MM.1S (cell line): ENCODE data around the gene RASGRF2.

ENCODE experiments used
- DNase-seq: peaks from one replicate; pipeline ENCODE4 v3.0.0-alpha.2; 2015
- H2AFZ ChIP-seq: fragments of 300-600 bp; sonication (generic); 2 replicates; pipeline ENCODE4 v1.6.0; 2016; ENCODE audit warnings: antibody characterized with exemption, low read length
- H3F3A ChIP-seq: fragments of 300-600 bp; sonication (generic); 2 replicates; pipeline ENCODE4 v1.6.1; 2016; ENCODE audit warnings: mild to moderate bottlenecking, antibody characterized with exemption, low read length, moderate library complexity, mixed read lengths; ENCODE audit not compliant: insufficient read depth
- H3K27ac ChIP-seq: fragments of 300-600 bp; sonication (generic); 2 replicates; pipeline ENCODE4 v1.5.1; 2016; ENCODE audit warnings: mild to moderate bottlenecking, low read length
- H3K27me3 ChIP-seq: fragments of 300-600 bp; sonication (generic); replicated peaks from 2 replicates; pipeline ENCODE4 v1.6.0; 2016; ENCODE audit warnings: low read length; ENCODE audit not compliant: insufficient read depth
- H3K36me3 ChIP-seq: fragments of 300-600 bp; sonication (generic); replicated peaks from 2 replicates; pipeline ENCODE4 v1.6.1; 2016; ENCODE audit warnings: mild to moderate bottlenecking, low read length, mixed read lengths; ENCODE audit not compliant: insufficient read depth
- H3K4me1 ChIP-seq: fragments of 300-600 bp; sonication (generic); 2 replicates; pipeline ENCODE4 v1.6.1; 2016; ENCODE audit warnings: low read length, mixed read lengths
- H3K4me2 ChIP-seq: fragments of 300-600 bp; sonication (generic); 2 replicates; pipeline ENCODE4 v1.6.0; 2016; ENCODE audit warnings: low read depth, low read length
- H3K4me3 ChIP-seq: fragments of 300-600 bp; sonication (generic); 2 replicates; pipeline ENCODE4 v1.5.1; 2016; ENCODE audit warnings: low read length, mixed read lengths
- H3K79me2 ChIP-seq: fragments of 300-600 bp; sonication (generic); 2 replicates; pipeline ENCODE4 v1.6.1; 2016; ENCODE audit warnings: mixed run types, low read length, mixed read lengths
- H3K9ac ChIP-seq: fragments of 300-600 bp; sonication (generic); 2 replicates; pipeline ENCODE4 v1.6.1; 2016; ENCODE audit warnings: low read length, mixed read lengths
- H3K9me2 ChIP-seq: fragments of 300-600 bp; sonication (generic); replicated peaks from 2 replicates; pipeline ENCODE4 v1.6.1; 2016; ENCODE audit warnings: mild to moderate bottlenecking, low read length, mixed read lengths; ENCODE audit not compliant: insufficient read depth
- H3K9me3 ChIP-seq: fragments of 300-600 bp; sonication (generic); replicated peaks from 2 replicates; pipeline ENCODE4 v1.6.1; 2016; ENCODE audit warnings: mild to moderate bottlenecking, low read length, mixed read lengths; ENCODE audit not compliant: insufficient read depth
- H4K20me1 ChIP-seq: fragments of 300-600 bp; sonication (generic); 2 replicates; pipeline ENCODE4 v1.6.1; 2016; ENCODE audit warnings: mild to moderate bottlenecking, low read length, moderate library complexity, mixed read lengths; ENCODE audit not compliant: insufficient read depth
- EZH2 ChIP-seq: fragments of 300-600 bp; sonication (generic); optimal IDR thresholded peaks from 2 replicates; pipeline ENCODE3; 2017; ENCODE audit warnings: low read depth, mild to moderate bottlenecking, antibody characterized with exemption, low read length, mixed read lengths
- EZH2phosphoT487 ChIP-seq: fragments of 300-600 bp; sonication (generic); IDR thresholded peaks from 2 replicates; pipeline ENCODE4 v1.6.1; 2018; ENCODE audit warnings: antibody characterized with exemption, low read length
- TF ChIP-seq, protein P1 (sequence below): fragments of 300-600 bp; sonication (generic); IDR thresholded peaks from 2 replicates; pipeline ENCODE4 v1.5.1; 2016; ENCODE audit warnings: antibody characterized with exemption, low read length, mixed read lengths

RASGRF2 gene

DNA sequence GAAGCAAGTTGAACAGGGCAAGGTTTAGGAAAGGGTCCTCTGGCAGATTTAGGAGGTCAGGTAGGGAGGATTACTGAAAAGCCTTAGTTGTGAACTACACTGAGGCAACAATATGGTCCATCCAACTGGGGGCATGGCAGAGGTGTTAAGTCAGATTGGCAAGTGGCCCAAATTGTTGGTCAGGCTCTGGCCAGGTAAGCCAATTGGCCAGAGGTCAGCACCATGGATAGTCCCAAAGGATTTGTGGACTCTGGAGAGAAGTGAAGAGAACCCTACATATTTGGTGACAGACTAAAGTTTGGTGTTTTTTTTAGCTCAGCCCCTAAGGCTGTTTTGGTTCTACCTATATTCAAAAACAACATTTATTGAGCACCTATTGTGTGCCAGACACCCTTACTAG, 39.1 kb upstream of the RASGRF2 start:
- no peaks in the 10 kb centered on the region for H3K36me3 ChIP-seq
- no peak overlapping the region for H2AFZ ChIP-seq
- no peaks in the 10 kb centered on the region for H3K9me2 ChIP-seq
- TF ChIP-seq EZH2phosphoT487 (no peak), EZH2 (no peak)
- TF ChIP-seq, protein P1, sequence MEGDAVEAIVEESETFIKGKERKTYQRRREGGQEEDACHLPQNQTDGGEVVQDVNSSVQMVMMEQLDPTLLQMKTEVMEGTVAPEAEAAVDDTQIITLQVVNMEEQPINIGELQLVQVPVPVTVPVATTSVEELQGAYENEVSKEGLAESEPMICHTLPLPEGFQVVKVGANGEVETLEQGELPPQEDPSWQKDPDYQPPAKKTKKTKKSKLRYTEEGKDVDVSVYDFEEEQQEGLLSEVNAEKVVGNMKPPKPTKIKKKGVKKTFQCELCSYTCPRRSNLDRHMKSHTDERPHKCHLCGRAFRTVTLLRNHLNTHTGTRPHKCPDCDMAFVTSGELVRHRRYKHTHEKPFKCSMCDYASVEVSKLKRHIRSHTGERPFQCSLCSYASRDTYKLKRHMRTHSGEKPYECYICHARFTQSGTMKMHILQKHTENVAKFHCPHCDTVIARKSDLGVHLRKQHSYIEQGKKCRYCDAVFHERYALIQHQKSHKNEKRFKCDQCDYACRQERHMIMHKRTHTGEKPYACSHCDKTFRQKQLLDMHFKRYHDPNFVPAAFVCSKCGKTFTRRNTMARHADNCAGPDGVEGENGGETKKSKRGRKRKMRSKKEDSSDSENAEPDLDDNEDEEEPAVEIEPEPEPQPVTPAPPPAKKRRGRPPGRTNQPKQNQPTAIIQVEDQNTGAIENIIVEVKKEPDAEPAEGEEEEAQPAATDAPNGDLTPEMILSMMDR, result no peak
- H3F3A ChIP-seq, result no peaks in the 10 kb centered on the region
- no peak overlapping the region for H3K4me2 ChIP-seq
- no peaks in the 10 kb centered on the region for H4K20me1 ChIP-seq
- no peak overlapping the region for H3K27ac ChIP-seq
- DNase-seq, result no peak
- H3K4me1 ChIP-seq, result no peaks in the 10 kb centered on the region
- H3K27me3 ChIP-seq, result no peaks in the 10 kb centered on the region
- no peak overlapping the region for H3K9ac ChIP-seq
- H3K9me3 ChIP-seq, result no peaks in the 10 kb centered on the region
- no peaks in the 10 kb centered on the region for H3K79me2 ChIP-seq
- no peak overlapping the region for H3K4me3 ChIP-seq

DNA sequence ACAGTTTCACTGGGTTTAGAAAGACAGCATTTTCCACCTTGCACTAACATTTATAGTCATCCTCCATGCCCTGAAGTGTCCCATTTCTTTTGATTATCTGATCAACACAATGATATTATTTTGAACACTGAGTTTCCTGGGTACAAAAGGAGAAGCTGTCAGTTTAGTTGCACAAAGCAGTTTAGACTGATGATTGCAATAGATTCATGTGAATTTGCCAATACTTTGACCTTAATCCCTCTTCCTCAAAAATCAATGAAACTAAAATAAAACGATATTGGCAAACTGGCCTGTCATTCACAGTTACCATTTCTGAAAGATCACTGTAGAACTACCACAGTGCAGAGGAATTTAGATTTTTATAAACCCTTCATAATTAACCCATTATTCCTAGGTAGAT, 34.2 kb upstream of the RASGRF2 start:
- Histone ChIP-seq H3K36me3 (no peaks in the 10 kb centered on the region), H3K4me2 (no peak overlapping the region), H3K9ac (no peak overlapping the region), H3F3A (no peaks in the 10 kb centered on the region), H3K27ac (no peak overlapping the region), H2AFZ (no peak overlapping the region), H3K4me3 (no peak overlapping the region), H3K4me1 (no peaks in the 10 kb centered on the region), H3K79me2 (no peaks in the 10 kb centered on the region), H3K9me3 (no peaks in the 10 kb centered on the region), H3K9me2 (no peaks in the 10 kb centered on the region), H3K27me3 (no peaks in the 10 kb centered on the region), H4K20me1 (no peaks in the 10 kb centered on the region)
- no peak for DNase-seq
- TF ChIP-seq, protein P1, result no peak
- TF ChIP-seq EZH2phosphoT487 (no peak), EZH2 (no peak)

GRCh38 chr5:80926536-80926935, 33.6 kb upstream of the RASGRF2 start:
- H3K27ac ChIP-seq, result no peak overlapping the region
- H3K9ac ChIP-seq, result no peak overlapping the region
- no peaks in the 10 kb centered on the region for H3K9me2 ChIP-seq
- H3F3A ChIP-seq, result no peaks in the 10 kb centered on the region
- H3K9me3 ChIP-seq, result no peaks in the 10 kb centered on the region
- no peaks in the 10 kb centered on the region for H4K20me1 ChIP-seq
- no peak overlapping the region for H2AFZ ChIP-seq
- H3K4me3 ChIP-seq, result no peak overlapping the region
- no peak for DNase-seq
- H3K4me2 ChIP-seq, result no peak overlapping the region
- no peak for TF ChIP-seq EZH2
- TF ChIP-seq, protein P1, result no peak
- no peak for TF ChIP-seq EZH2phosphoT487
- H3K79me2 ChIP-seq, result no peaks in the 10 kb centered on the region
- no peaks in the 10 kb centered on the region for H3K36me3 ChIP-seq
- H3K27me3 ChIP-seq, result no peaks in the 10 kb centered on the region
- no peaks in the 10 kb centered on the region for H3K4me1 ChIP-seq
